SK-N-SH (cell line): ENCODE data around the gene HERC5. TPM values are rescaled to one million over a fixed set of nuclear protein-coding genes. Genes with fewer than 3 reads are reported as not detected.
"Not testable (repeated sequence)": the region's sequence is repeated elsewhere in the genome, so short reads cannot be mapped to it uniquely, and the experiment has no call there.

Source experiments
- CTCF ChIA-PET: fragments of 300-600, 350-600 bp; formaldehyde crosslinking; extraction: SDS; loops from one replicate; lab custom pipeline; 2021; lab: Yijun Ruan, JAX
- POLR2A ChIA-PET: fragments of 350-600 bp; sonication (Branson Sonifier 250); formaldehyde crosslinking; extraction: SDS; loops from one replicate; lab custom pipeline; 2020; ENCODE audit warnings: antibody characterized with exemption, inconsistent platforms; lab: Yijun Ruan, JAX
- DNase-seq: peaks from one replicate; pipeline ENCODE4 v3.0.0; 2012
- H2AFZ ChIP-seq: fragments of 200-600 bp; sonication (generic); 2 replicates; pipeline ENCODE4 v1.8.1; 2016; ENCODE audit warnings: antibody characterized with exemption, mild to moderate bottlenecking, low read depth
- H3F3A ChIP-seq: fragments of 200-600 bp; sonication (generic); replicated peaks from 2 replicates; pipeline ENCODE3; 2016; ENCODE audit warnings: antibody characterized with exemption, mild to moderate bottlenecking; ENCODE audit not compliant: insufficient read depth
- H3K27ac ChIP-seq, 2 experiments: fragments of 200-500 bp in 1 of 2; fragments of 200-600 bp in 1 of 2; sonication (Bioruptor generic) in 1 of 2; sonication (generic), shearing (Covaris generic) in 1 of 2; 2 replicates each; pipeline versions ENCODE4 v1.5.1 to v1.6.1; 2014 to 2016; ENCODE audit warnings: low read depth in 2 of 2, inconsistent platforms in 1 of 2, low read length in 1 of 2, mild to moderate bottlenecking in 1 of 2, mixed read lengths in 1 of 2
- H3K27me3 ChIP-seq: fragments of 200-600 bp; sonication (generic), shearing (Covaris generic); 2 replicates; pipeline ENCODE4 v1.6.1; 2016; ENCODE audit warnings: mixed run types; ENCODE audit not compliant: insufficient read depth
- H3K36me3 ChIP-seq, 2 experiments: fragments of 200-500 bp in 1 of 2; fragments of 200-600 bp in 1 of 2; sonication (Bioruptor generic) in 1 of 2; sonication (generic) in 1 of 2; replicated peaks in 1 of 2; 2 replicates each; pipeline versions ENCODE3 to v1.5.1; 2014 to 2016; ENCODE audit warnings: low read length in 1 of 2, mild to moderate bottlenecking in 1 of 2; ENCODE audit not compliant: insufficient read depth in 2 of 2, control insufficient read depth in 1 of 2
- H3K4me1 ChIP-seq, 2 experiments: fragments of 200-500 bp in 1 of 2; fragments of 200-600 bp in 1 of 2; sonication (Bioruptor generic) in 1 of 2; sonication (generic), shearing (Covaris generic) in 1 of 2; 2 replicates each; pipeline versions ENCODE4 v1.5.1 to v1.6.1; 2014 to 2016; ENCODE audit warnings: low read depth in 1 of 2, low read length in 1 of 2, mixed run types in 1 of 2; ENCODE audit not compliant: insufficient read depth in 2 of 2, control insufficient read depth in 1 of 2
- H3K4me2 ChIP-seq: fragments of 200-600 bp; sonication (generic), shearing (Covaris generic); 2 replicates; pipeline ENCODE4 v1.6.1; 2017; ENCODE audit warnings: mixed run types
- H3K4me3 ChIP-seq, 2 experiments: fragments of 200-500 bp in 1 of 2; fragments of 200-600 bp in 1 of 2; sonication (Bioruptor generic) in 1 of 2; sonication (generic), shearing (Covaris generic) in 1 of 2; 2 replicates each; pipeline versions ENCODE4 v1.5.1 to v1.8.1; 2014 to 2016; ENCODE audit warnings: low read depth in 2 of 2, inconsistent platforms in 1 of 2, low read length in 1 of 2, mild to moderate bottlenecking in 1 of 2, mixed read lengths in 1 of 2, moderate library complexity in 1 of 2
- H3K79me2 ChIP-seq: fragments of 200-600 bp; sonication (generic); 2 replicates; pipeline ENCODE4 v1.8.1; 2017; ENCODE audit warnings: mild to moderate bottlenecking; ENCODE audit not compliant: insufficient read depth
- H3K9ac ChIP-seq: fragments of 200-600 bp; sonication (generic); 2 replicates; pipeline ENCODE4 v1.6.1; 2017; ENCODE audit warnings: mixed run types
- H3K9me2 ChIP-seq: fragments of 200-600 bp; sonication (generic); 2 replicates; pipeline ENCODE4 v1.6.1; 2017; ENCODE audit warnings: mixed run types
- H3K9me3 ChIP-seq: fragments of 200-600 bp; sonication (generic); 2 replicates; pipeline ENCODE4 v1.6.1; 2017; ENCODE audit warnings: mixed run types, mild to moderate bottlenecking, moderate library complexity
- H4K20me1 ChIP-seq: fragments of 200-600 bp; sonication (generic); 2 replicates; pipeline ENCODE4 v1.6.1; 2017; ENCODE audit warnings: mild to moderate bottlenecking, mixed run types; ENCODE audit not compliant: insufficient read depth
- ELF1 ChIP-seq: IDR thresholded peaks from 2 replicates; pipeline ENCODE4 v1.4.0; 2012
- EZH2phosphoT487 ChIP-seq: fragments of 200-600 bp; sonication (generic); IDR thresholded peaks from 2 replicates; pipeline ENCODE4 v1.6.1; 2017; ENCODE audit warnings: low read depth, mixed run types, mild to moderate bottlenecking, antibody characterized with exemption, moderate library complexity, borderline replicate concordance
- FOXJ3 ChIP-seq: sonication (generic); formaldehyde crosslinking; IDR thresholded peaks from 2 replicates; pipeline ENCODE4 v1.5.1; 2020; ENCODE audit warnings: mild to moderate bottlenecking, missing genetic modification reagents
- FOXM1 ChIP-seq: IDR thresholded peaks from 2 replicates; pipeline ENCODE4 v1.4.0; 2012; ENCODE audit warnings: low read depth, mild to moderate bottlenecking
- GABPA ChIP-seq: IDR thresholded peaks from 2 replicates; pipeline ENCODE4 v1.4.0; 2012; ENCODE audit warnings: low read depth, mild to moderate bottlenecking
- GATA2 ChIP-seq: sonication (generic); formaldehyde crosslinking; IDR thresholded peaks from 2 replicates; pipeline ENCODE4 v1.5.0; 2020; ENCODE audit warnings: mild to moderate bottlenecking, missing genetic modification reagents
- MEF2A ChIP-seq: IDR thresholded peaks from 2 replicates; pipeline ENCODE4 v1.4.0; 2012; ENCODE audit warnings: low read depth, borderline replicate concordance
- MXI1 ChIP-seq: IDR thresholded peaks from 2 replicates; pipeline ENCODE4 v1.6.1; 2012; ENCODE audit warnings: mild to moderate bottlenecking, low read depth, low read length, improper control_type of control experiment
- NRF1 ChIP-seq: IDR thresholded peaks from 2 replicates; pipeline ENCODE4 v1.6.1; 2012; ENCODE audit warnings: low read depth, mild to moderate bottlenecking, low read length
- POLR2AphosphoS5 ChIP-seq: IDR thresholded peaks from 2 replicates; pipeline ENCODE4 v1.6.1; 2012; ENCODE audit warnings: low read depth, low read length
- RAD21 ChIP-seq: IDR thresholded peaks from 2 replicates; pipeline ENCODE4 v1.6.1; 2012; ENCODE audit warnings: mild to moderate bottlenecking, low read length
- RFX5 ChIP-seq: IDR thresholded peaks from 2 replicates; pipeline ENCODE4 v1.6.1; 2012; ENCODE audit warnings: mild to moderate bottlenecking, improper control_type of control experiment, low read length
- RXRA ChIP-seq: IDR thresholded peaks from 2 replicates; pipeline ENCODE4 v1.4.0; 2012; ENCODE audit warnings: low read depth, mild to moderate bottlenecking, borderline replicate concordance
- TAF1 ChIP-seq: IDR thresholded peaks from 2 replicates; pipeline ENCODE4 v1.6.1; 2012; ENCODE audit warnings: low read depth, mild to moderate bottlenecking, low read length, moderate library complexity, borderline replicate concordance
- TEAD4 ChIP-seq: IDR thresholded peaks from 2 replicates; pipeline ENCODE4 v1.4.0; 2012; ENCODE audit warnings: mild to moderate bottlenecking, borderline replicate concordance; ENCODE audit not compliant: insufficient read depth
- YY1 ChIP-seq: IDR thresholded peaks from 2 replicates; pipeline ENCODE4 v1.4.0; 2012; ENCODE audit warnings: low read depth, mild to moderate bottlenecking
- WGBS: methylation state at CpG from one replicate; pipeline ENCODE4 v1.1.6; 2017; ENCODE audit warnings: low lambda C conversion rate; 5-methylcytosine and 5-hydroxymethylcytosine counted together
- polyA plus RNA-seq, 3 experiments: library from polyadenylated mRNA; depleted of rRNA; stranded (reverse); fragments of >200 nt; gene quantifications; 2 replicates each; pipeline ENCODE4 v1.2.3, GENCODE V29; 2012
- TF ChIP-seq, protein P1 (sequence below): fragments of 150-350 bp; IDR thresholded peaks from 2 replicates; pipeline ENCODE4 v1.6.1; 2017; ENCODE audit warnings: antibody characterized with exemption, low read length, low read depth, borderline replicate concordance
- TF ChIP-seq, protein P2 (sequence below): IDR thresholded peaks from 2 replicates; pipeline ENCODE4; 2012
- TF ChIP-seq, protein P3 (sequence below): IDR thresholded peaks from 2 replicates; pipeline ENCODE4 v1.4.0; 2012; ENCODE audit warnings: low read depth, borderline replicate concordance
- TF ChIP-seq, protein P4 (sequence below): IDR thresholded peaks from 2 replicates; pipeline ENCODE4 v1.4.0; 2012; ENCODE audit warnings: low read depth, borderline replicate concordance

HERC5 gene
- polyA plus RNA-seq, 1 of the 3 experiments (the other 2 are of a cell fraction) = 0.15 TPM

DNA sequence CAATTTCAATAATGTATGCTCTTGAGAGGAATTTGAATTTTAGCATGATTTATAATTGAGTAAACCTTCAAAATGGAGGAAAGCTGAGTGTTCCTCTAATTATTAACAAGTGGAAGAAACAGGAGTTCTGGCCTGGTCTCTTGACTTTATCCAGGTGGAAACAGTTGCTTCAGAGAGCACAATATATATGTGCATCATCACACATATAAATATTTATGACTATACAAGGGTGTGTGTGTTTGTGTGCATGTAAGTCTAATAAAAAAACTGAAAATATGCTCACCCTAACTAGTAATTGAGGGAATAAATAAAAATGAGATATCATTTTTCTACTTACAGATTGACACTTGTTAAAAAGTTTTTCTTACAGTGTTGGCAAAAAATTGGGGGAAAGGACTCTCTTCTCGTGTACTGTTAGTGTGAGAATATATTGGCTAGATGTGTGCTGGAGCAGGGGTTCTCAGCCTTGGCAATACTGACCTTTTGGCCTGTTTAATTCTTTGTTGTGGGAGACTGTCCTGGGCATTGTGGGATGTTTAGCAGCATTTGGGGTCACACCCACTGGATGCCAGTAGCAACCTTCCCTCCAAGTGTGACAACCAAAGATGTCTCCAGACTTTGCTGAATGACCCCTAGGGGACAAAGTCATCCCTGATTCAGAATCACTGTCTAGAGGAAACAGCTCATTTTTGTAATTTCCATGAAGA is 20.8 kb upstream of the HERC5 start:
- POLR2A ChIA-PET = no interaction called here
- no peaks in the 10 kb centered on the region for H3K9me2 ChIP-seq
- no peak overlapping the region for H3K9ac ChIP-seq
- 83% methylated on average over 1 of the region's 1 CpG for WGBS
- H4K20me1 ChIP-seq = no peaks in the 10 kb centered on the region
- no peak overlapping the region for H2AFZ ChIP-seq
- no peaks in the 10 kb centered on the region for H3K4me1 ChIP-seq
- no peaks in the 10 kb centered on the region for H3K27me3 ChIP-seq
- no peaks in the 10 kb centered on the region for H3K9me3 ChIP-seq
- H3K4me3 ChIP-seq = no peak overlapping the region
- no peaks in the 10 kb centered on the region for H3K79me2 ChIP-seq
- H3K4me2 ChIP-seq = no peak overlapping the region
- no peak overlapping the region for H3K27ac ChIP-seq
- DNase-seq = no peak
- TF ChIP-seq RAD21 = no peak
- no peak for TF ChIP-seq ELF1
- TF ChIP-seq, protein P1, sequence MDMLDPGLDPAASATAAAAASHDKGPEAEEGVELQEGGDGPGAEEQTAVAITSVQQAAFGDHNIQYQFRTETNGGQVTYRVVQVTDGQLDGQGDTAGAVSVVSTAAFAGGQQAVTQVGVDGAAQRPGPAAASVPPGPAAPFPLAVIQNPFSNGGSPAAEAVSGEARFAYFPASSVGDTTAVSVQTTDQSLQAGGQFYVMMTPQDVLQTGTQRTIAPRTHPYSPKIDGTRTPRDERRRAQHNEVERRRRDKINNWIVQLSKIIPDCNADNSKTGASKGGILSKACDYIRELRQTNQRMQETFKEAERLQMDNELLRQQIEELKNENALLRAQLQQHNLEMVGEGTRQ = no peak
- TF ChIP-seq TAF1 = no peak
- TF ChIP-seq FOXJ3 (CRISPR knock-in tag) = no peak
- TF ChIP-seq YY1 = no peak
- TF ChIP-seq, protein P2, sequence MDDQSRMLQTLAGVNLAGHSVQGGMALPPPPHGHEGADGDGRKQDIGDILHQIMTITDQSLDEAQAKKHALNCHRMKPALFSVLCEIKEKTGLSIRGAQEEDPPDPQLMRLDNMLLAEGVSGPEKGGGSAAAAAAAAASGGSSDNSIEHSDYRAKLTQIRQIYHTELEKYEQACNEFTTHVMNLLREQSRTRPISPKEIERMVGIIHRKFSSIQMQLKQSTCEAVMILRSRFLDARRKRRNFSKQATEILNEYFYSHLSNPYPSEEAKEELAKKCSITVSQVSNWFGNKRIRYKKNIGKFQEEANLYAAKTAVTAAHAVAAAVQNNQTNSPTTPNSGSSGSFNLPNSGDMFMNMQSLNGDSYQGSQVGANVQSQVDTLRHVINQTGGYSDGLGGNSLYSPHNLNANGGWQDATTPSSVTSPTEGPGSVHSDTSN = no peak
- TF ChIP-seq, protein P3, sequence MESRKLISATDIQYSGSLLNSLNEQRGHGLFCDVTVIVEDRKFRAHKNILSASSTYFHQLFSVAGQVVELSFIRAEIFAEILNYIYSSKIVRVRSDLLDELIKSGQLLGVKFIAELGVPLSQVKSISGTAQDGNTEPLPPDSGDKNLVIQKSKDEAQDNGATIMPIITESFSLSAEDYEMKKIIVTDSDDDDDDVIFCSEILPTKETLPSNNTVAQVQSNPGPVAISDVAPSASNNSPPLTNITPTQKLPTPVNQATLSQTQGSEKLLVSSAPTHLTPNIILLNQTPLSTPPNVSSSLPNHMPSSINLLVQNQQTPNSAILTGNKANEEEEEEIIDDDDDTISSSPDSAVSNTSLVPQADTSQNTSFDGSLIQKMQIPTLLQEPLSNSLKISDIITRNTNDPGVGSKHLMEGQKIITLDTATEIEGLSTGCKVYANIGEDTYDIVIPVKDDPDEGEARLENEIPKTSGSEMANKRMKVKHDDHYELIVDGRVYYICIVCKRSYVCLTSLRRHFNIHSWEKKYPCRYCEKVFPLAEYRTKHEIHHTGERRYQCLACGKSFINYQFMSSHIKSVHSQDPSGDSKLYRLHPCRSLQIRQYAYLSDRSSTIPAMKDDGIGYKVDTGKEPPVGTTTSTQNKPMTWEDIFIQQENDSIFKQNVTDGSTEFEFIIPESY = no peak
- TF ChIP-seq EZH2phosphoT487 = no peak
- no peak for TF ChIP-seq POLR2AphosphoS5
- no peak for TF ChIP-seq RXRA
- no peak for TF ChIP-seq TEAD4
- TF ChIP-seq NRF1 = no peak
- no peak for TF ChIP-seq RFX5
- TF ChIP-seq MEF2A = no peak
- no peak for TF ChIP-seq FOXM1
- TF ChIP-seq, protein P4, sequence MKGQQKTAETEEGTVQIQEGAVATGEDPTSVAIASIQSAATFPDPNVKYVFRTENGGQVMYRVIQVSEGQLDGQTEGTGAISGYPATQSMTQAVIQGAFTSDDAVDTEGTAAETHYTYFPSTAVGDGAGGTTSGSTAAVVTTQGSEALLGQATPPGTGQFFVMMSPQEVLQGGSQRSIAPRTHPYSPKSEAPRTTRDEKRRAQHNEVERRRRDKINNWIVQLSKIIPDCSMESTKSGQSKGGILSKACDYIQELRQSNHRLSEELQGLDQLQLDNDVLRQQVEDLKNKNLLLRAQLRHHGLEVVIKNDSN = no peak
- no peak for TF ChIP-seq MXI1
- TF ChIP-seq GABPA = no peak
- no peak for TF ChIP-seq GATA2
- TF ChIP-seq, all 33 proteins: peak for 0
- CTCF ChIA-PET = interaction anchor here (1.6 kb wide), 1 partner anchor 9 kb away, joined by 6 read pairs; no protein-coding TSS in a partner anchor
- Histone ChIP-seq H3F3A (no peaks in the 10 kb centered on the region), H3K36me3 (no peaks in the 10 kb centered on the region)

DNA sequence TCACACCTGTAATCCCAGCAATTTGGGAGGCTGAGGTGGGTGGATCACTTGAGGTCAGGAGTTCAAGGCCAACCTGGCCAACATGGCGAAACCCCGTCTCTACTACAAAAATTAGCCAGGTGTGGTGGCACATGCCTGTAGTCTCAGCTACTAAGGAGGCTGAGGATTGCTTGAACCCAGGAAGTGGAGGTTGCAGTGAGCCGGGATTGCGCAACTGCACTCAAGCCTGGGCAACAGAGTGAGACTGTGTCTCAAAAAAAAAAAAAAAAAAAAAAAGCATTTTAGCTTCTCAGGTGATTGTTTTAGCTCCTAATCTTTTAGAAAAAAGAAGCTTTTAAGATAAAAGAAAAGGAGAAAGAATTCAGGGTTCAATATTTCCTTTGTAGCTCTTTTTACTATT is 19.0 kb upstream of the HERC5 start:
- H3K9ac ChIP-seq, H4K20me1 ChIP-seq, H3K4me1 ChIP-seq, H3K9me3 ChIP-seq, H3K27me3 ChIP-seq, DNase-seq, H3K79me2 ChIP-seq, H3K36me3 ChIP-seq, H3K27ac ChIP-seq, H3K4me3 ChIP-seq, POLR2A ChIA-PET, H3K9me2 ChIP-seq, H2AFZ ChIP-seq, H3K4me2 ChIP-seq, H3F3A ChIP-seq: not testable (repeated sequence)
- CTCF ChIA-PET = interaction anchor here (0.9 to 1.6 kb wide), 4 partner anchors 11 to 78 kb away, joined by 3 to 7 read pairs (median 4); partner anchors contain the start of gene HERC5
- WGBS = 92% methylated on average over 4 of the region's 4 CpGs
